Activated CD4-positive, CD25-positive, alpha-beta regulatory T cell treated with anti-CD3 and anti-CD28 coated beads, Interleukin-2, amount 50 U/mL, for 24 hours (primary cell): ENCODE measurements around the gene MAPKAP1.

Experiments
- ATAC-seq, 2 donors: fragments of 150-1000 bp; cut with Tn5 transposase; one replicate each; pipeline ENCODE4 v1.10.0; 2021; ENCODE audit warnings: mild to moderate bottlenecking in 1 of 2, moderate library complexity in 1 of 2

Gene MAPKAP1

GRCh38 chr9:125532812-125533594 lies 174.0 kb downstream of the MAPKAP1 start:
- ATAC-seq, result no peak

GRCh38 chr9:125532412-125532811 lies 174.6 kb downstream of the MAPKAP1 start:
- ATAC-seq, result no peak

- ATAC-seq, result peak in 1 of 2 donors; percentile 17
Observed at GRCh38 chr9:125529589-125530515, 177.2 kb downstream of the MAPKAP1 start.

DNA sequence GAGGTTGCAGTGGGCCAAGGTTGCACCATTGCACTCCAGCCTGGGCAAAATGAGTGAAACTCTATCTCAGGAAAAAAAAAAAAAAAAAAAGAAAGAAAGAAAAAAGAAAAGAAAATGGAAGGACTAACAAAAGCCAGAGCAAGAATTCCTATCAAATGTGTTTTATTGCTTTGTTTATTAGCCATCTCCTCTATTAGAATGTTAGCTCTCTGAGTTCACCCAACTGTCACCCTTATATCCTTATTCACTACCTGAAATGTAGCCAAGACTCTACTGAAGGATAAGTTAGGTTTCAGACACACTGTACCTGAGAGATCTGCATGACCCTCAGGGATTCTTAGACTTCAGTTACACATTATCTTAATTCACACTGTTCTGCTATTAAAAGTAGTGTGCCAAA lies 177.9 kb downstream of the MAPKAP1 start:
- ATAC-seq, result no peak

DNA sequence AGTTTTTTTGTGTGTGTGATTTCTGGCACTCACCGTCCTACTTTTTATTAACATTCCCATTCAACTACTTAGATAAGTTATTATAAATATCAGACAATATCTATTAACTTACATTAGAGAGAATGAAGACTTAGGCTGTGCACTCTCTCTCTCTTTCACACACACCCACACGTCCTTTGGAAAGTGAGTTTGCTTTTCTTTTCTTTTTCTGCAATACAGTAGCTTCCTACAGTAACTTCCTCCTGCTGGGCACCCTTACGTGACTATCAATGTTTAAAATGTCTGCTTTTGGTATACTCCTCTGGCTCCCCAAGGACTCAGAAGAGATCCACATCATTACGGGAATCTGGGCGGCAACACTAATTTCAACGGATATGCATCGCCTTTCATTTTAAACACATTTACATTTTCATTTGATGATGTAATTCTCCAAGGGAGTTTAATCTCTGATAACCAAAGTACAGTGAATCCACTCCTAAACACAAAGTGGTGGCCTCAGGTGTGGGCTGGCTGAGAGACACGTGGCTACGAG lies 179.5 kb downstream of the MAPKAP1 start:
- no peak for ATAC-seq

- no peak for ATAC-seq
Observed at GRCh38 chr9:125525921-125526631, 180.9 kb downstream of the MAPKAP1 start.

GRCh38 chr9:125524583-125525355 lies 182.2 kb downstream of the MAPKAP1 start:
- ATAC-seq, result peak; percentile 15 to 18

DNA sequence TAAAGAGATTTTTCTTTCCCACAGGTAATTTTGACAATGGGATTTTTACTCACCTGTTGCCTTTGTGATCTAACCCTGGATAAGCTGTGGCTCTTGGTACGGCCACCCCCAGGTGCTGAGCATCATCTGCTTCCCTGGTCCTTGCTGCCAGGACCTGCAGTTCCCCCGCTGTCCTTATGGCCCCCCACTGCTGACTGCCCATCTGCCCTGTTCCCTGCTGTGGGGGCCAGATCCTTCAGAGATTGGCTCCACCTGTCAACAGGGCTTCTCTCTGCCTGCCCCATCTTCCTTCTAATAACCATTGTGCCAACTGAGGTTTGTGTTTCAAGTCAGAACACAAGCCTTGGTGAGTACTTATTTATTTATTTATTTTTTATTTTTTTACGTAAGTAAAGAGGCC lies 183.3 kb downstream of the MAPKAP1 start:
- no peak for ATAC-seq

GRCh38 chr9:125522328-125522725 lies 184.7 kb downstream of the MAPKAP1 start:
- ATAC-seq, result no peak

DNA sequence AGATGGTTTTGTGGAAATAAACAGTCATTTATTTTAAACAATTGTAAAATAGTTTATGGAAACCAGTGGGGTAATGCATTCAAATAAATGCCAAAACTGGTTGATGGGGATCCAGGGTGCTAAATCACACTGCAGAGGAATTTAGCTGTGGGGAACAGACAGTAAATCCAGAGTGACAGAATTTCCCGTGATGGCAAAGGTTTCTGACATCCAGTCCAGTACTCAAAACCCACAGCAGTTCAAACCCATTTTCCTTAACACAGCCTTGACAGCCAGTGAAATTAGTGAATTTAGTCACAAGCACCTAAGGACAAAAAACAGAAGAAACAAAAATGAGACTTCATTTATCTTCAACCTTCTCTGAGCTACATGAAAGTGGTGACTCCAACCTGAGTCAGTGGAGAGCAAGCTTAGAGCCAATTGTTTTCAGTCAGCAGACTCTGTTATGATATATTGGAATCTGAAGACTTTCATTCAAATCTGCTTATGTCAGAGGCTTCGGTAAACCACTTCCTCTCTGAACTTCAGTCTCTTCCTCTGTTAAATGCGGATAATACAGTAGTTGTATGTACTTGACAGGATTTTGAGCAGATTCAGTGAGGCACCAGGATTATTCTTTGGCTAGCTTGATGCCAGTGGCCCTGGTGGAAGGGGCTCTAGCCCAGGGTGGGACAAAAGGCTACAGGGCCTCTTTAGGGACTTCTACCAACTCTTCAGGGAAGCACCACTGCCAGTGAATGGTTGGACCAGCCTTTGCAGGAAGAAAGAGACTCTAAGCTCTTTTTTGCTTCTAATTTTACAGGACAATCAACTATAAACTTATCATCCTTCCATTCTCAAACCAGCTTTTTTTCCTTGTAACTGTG lies 185.3 kb downstream of the MAPKAP1 start:
- ATAC-seq, result peak; percentile 98 to 99

DNA sequence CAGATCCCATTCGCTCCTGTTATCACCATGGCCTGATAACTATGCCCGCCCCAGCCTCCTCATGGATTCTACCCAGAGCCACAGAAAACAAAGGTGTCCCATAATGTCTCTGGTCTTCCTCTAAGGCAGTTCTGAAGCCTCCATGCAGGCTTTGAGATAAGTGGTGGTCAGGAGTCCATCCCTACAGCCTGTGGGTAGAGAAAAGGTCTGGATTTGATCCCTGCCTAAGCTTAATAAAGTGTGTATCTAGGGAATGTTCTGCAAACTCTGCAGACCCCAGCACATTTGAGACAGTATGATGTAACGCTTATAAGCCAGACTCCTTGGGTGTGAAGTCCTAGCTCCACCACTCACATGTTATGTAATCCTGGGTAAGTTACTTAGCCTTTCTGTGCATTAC lies 187.3 kb downstream of the MAPKAP1 start:
- no peak for ATAC-seq

DNA sequence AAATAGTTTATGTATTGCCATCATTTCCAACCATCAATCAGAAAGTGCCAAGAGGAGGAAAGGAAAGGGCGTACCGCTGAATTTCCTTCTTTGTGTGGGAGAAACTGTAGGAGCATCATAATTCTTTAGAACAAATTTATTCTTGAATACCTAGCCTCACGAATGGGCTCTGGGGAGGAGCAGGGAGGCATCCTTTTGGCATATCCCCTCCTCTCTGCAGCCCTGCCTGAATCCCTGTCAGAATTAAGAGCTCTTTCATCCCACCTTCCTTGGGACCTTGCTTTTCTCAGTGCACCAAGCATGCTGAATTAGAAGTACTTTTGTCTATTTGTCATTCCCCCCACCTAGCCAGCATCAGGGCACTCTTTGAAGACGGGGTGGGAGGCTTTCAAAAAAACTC lies 189.4 kb downstream of the MAPKAP1 start:
- no peak for ATAC-seq

DNA sequence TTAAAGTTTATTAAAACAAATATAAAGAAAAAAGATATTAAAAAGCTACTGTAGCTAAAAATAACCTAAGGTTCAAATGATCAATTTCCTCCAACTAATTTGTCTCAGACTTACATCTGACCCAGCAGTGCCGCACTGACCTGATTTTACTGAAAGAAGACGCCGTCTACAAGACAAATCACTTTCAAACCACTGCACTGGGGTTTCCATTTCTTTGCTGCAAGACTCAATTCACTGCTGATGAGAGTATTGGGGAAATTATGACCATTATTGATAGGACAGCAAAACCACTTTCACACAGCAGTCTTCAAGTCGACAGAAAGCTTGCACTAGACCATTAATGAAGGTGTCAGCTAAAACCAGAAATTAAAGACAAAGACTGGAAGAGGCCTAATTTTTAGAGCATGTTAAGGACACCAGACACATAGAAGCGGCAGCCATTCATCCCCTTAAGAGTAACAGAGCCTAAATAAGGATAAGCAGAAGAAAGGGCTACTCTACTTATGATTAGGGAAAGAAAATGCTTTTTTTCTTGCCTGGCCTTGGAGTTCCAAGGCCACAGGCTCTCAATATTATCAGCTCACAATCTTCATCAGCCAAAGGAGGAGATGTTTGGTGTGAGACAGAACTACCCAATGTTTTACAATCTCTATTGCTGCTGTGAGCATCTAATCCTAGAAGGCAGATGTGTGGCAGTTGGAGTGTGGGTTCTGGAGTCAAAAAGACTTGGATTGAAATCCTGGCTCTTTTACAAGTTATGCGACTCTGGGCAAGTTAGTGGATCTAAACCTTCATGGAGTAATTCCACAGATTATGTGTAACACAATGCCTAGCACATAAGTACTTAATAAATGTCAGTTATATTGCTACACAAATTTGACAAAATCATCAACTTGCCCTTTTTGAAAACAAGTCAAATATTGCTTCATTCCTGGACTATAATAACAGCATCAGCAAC lies 190.7 kb downstream of the MAPKAP1 start:
- ATAC-seq, result no peak

DNA sequence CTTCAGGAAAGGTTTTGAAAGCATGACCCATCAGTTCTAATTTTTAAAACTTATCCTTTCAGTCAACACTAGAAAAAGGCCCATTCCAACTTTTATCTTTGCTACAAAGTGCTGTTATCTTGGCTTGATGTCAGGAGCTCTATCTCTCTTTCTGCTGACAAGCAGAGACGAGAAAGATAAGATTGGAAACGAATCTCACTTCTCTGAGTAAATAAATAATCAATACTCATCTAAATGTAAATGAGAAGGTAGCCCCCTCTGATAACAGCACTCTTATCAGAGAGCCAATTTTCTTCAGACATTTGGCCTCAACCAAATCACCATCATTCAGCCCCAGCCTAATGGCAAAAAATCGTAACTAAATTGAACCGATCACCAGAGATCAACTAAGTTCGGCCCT lies 191.7 kb downstream of the MAPKAP1 start:
- ATAC-seq, result no peak

DNA sequence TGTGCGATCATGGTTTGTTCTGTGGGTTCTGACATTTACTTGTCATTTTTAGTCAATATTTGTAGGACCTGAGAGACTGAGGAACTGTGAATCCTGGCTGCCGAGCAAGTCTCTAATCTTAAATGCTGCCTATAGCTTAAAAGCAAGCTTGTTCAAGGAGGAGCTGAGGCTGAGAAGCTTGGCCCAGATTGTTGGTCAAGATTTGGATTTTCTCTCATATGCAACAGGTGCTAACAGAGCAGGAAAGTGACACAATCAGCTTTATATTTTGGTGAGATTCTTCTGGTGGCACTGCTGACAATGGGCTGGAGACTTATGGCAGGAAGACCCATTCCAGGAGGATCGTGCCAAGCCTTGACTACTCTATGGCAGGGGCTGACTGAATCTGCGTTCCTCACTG lies 192.5 kb downstream of the MAPKAP1 start:
- no peak for ATAC-seq

GRCh38 chr9:125513668-125514413 lies 193.2 kb downstream of the MAPKAP1 start:
- peak; percentile 95 for ATAC-seq

DNA sequence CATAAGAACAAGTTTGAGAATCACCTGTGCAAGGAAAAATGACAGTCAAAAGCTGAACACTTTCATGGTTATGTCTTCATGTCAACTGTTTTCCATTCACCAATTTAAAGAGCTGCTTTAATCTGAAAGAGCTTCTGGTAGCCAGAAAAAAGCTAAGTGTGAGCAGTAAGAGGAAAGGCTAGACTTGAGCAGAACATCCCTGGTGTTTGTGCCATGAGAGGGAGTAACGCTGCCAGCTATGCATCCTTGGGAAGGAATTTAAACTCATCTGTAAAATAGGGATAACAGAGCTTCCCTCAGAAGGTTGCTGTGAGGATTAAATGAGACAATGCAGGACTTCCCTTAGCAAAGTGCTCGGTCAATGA lies 193.7 kb downstream of the MAPKAP1 start:
- no peak for ATAC-seq

GRCh38 chr9:125511789-125512660 lies 195.0 kb downstream of the MAPKAP1 start:
- ATAC-seq, result no peak
